Measurements from ENCODE around the gene ASAP3. TPM values are rescaled to one million over a fixed set of nuclear protein-coding genes. Genes with fewer than 3 reads are reported as not detected.
A peak's percentile ranks its signal among the peaks of the same experiment; 100 is the strongest.

Gene ASAP3
- total RNA-seq, 1 donor from 2014 or later, result 3.9 TPM

DNA sequence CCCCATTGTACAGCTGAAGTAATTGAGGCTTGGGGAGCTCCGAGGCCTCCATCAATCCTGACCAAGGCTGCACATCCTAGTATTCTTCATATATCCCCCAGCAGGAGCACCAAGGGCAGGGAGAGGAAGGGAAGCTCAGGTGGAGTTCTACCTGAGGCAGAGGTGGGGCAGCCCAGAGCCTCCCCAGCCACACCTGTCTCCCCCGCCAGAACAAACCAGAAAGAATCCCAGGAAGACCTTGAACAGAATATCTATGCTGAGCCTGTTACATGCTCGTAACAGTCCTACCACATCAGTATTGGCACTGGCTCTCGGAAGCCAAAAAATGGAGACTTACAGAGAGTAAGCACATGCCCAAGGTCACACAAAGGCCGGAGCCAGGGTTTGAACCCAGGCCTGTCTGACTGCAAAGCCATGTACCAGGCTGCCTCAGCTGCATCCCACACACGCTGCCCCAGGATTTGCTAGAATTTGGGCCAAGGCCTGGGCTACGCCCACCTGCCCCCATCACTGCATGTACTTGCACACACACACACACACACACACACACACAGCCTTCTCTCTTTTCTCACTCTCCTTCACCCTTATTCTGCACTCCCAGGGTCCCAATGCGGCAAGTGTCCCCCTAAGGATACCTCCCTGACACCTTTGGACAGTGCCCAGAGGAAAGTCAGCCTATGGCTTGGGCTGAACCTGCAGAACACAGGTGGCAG is 42.5 kb upstream of the ASAP3 start:
- no peak overlapping the region for H3K4me3 ChIP-seq
- H3K27ac ChIP-seq, result no peak overlapping the region
- H2AFZ ChIP-seq (replicated peaks), result no peak overlapping the region
- no peak for DNase-seq (ENCODE audit: low spot score)
- Mint-ChIP-seq H3K27me3 (ENCODE audit: insufficient read depth, low read depth) (peaks cover 2% of the 10 kb centered on the region), H3K36me3 (peaks cover 4% of the 10 kb centered on the region), H3K27ac (no peak overlapping the region), H3K4me1 (peaks cover 40% of the 10 kb centered on the region), H3K4me3 (peak overlapping the region; percentile 27), H3K9me3 (no peaks in the 10 kb centered on the region)
- no peak overlapping the region for H3K9ac ChIP-seq
- peaks cover 11% of the 10 kb centered on the region for H3K27me3 ChIP-seq
- peak overlapping the region; percentile 52 for H3K4me2 ChIP-seq
- H3K4me1 ChIP-seq, result peaks cover 29% of the 10 kb centered on the region
- TF ChIP-seq EZH2phosphoT487 (IDR thresholded peaks at IDR 0.05) (no peak), CTCF (IDR thresholded peaks at IDR 0.05) (no peak), EZH2 (IDR thresholded peaks at IDR 0.05) (no peak)
- peaks cover 12% of the 10 kb centered on the region for H3K79me2 ChIP-seq (ENCODE audit: low read depth)
- no peaks in the 10 kb centered on the region for H3K9me3 ChIP-seq (ENCODE audit: low read depth)
- H4K20me1 ChIP-seq (ENCODE audit: low read depth), result peaks cover 36% of the 10 kb centered on the region
- peaks cover 36% of the 10 kb centered on the region for H3F3A ChIP-seq (ENCODE audit: low read depth)
- no peaks in the 10 kb centered on the region for H3K36me3 ChIP-seq

DNA sequence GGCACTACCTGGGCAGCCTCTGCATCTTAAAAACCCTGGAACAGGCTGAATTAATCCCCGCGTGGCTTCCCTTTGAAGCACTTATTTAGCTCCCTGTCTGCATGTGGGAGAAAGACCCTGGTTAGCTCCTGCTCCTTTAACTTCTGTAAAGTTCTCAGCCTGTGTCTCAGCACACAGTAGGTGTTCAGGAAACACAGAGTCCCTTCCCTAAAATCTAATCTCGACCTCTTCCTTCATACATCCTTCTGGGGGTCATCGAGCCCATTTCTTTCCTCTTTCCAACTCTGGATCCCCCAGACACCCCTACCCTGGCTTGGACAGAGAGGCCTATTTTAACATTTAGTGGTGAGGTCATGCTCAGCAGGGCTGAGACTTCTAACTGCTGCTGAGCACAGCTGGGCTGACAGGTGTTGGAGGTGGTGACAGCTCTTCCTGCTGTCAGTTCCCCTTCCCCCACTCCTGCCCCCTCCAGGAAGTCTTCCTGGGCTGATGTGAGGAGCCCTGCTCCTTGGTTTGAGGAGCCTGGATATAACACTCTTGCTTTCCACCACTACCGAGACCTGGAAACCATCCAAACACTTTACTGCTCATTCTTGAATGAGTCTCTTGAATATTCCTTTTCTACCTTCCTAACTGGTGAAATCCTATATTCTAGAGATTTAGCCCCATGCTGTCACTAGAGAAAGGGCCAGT is 41.7 kb upstream of the ASAP3 start:
- Histone ChIP-seq H3K27ac (no peak overlapping the region), H3K4me3 (no peak overlapping the region), H3K9ac (no peak overlapping the region), H3K79me2 (ENCODE audit: low read depth) (peaks cover 12% of the 10 kb centered on the region), H3K4me1 (peaks cover 28% of the 10 kb centered on the region), H2AFZ (replicated peaks) (no peak overlapping the region), H3K27me3 (peaks cover 10% of the 10 kb centered on the region), H3K4me2 (peak overlapping the region; percentile 52), H3K36me3 (no peaks in the 10 kb centered on the region), H3K9me3 (ENCODE audit: low read depth) (no peaks in the 10 kb centered on the region), H4K20me1 (ENCODE audit: low read depth) (peaks cover 36% of the 10 kb centered on the region), H3F3A (ENCODE audit: low read depth) (peaks cover 32% of the 10 kb centered on the region)
- H3K27me3 Mint-ChIP-seq (ENCODE audit: insufficient read depth, low read depth), result peaks cover 2% of the 10 kb centered on the region
- H3K9me3 Mint-ChIP-seq, result no peaks in the 10 kb centered on the region
- no peak for TF ChIP-seq CTCF (IDR thresholded peaks at IDR 0.05)
- no peak for TF ChIP-seq EZH2phosphoT487 (IDR thresholded peaks at IDR 0.05)
- TF ChIP-seq EZH2 (IDR thresholded peaks at IDR 0.05), result no peak
- H3K4me3 Mint-ChIP-seq, result no peak overlapping the region
- H3K36me3 Mint-ChIP-seq, result peaks cover 4% of the 10 kb centered on the region
- H3K4me1 Mint-ChIP-seq, result peaks cover 38% of the 10 kb centered on the region
- no peak for DNase-seq (ENCODE audit: low spot score)
- no peak overlapping the region for H3K27ac Mint-ChIP-seq

DNA sequence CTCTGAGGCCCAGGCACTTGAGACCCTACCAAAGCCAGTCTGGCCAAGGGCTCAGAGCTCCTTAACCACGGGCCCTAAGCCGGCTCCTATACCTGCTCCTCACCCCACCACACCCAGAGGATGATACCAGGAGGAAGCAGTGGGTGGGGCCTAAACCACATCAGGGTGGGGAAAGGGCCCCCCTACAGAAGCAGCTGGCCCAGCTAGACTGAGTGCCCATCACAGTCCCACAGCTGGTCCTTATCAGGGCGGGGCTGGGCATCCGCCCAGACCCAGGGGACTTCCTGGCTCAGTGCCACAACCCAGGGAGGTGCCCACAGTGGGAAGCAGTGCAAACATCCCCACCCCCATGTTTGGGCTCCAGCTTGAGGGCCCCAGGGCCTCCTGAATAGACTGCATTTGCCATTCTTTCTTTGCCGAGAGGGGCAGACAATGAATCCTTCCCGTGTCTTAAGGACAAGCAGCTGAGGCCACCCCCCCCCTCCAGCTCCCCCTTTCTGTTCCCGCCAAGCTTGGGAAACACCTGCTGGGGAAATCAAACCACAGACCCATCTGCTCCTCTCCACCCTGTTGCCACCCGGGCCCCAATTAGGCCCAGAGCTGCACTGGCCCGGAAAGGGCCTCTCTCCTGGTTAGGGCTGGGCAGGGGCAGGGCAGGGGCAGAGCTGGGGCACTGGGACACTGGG is 40.9 kb upstream of the ASAP3 start:
- Mint-ChIP-seq H3K9me3 (no peaks in the 10 kb centered on the region), H3K36me3 (peaks cover 4% of the 10 kb centered on the region), H3K4me1 (peaks cover 33% of the 10 kb centered on the region), H3K27me3 (ENCODE audit: insufficient read depth, low read depth) (peaks cover 2% of the 10 kb centered on the region), H3K27ac (no peak overlapping the region), H3K4me3 (no peak overlapping the region)
- Histone ChIP-seq H3K4me2 (peak overlapping the region; percentile 52), H3K9ac (no peak overlapping the region), H3K27ac (no peak overlapping the region), H3K79me2 (ENCODE audit: low read depth) (peaks cover 4% of the 10 kb centered on the region), H4K20me1 (ENCODE audit: low read depth) (peaks cover 36% of the 10 kb centered on the region), H3K27me3 (peaks cover 2% of the 10 kb centered on the region), H3K9me3 (ENCODE audit: low read depth) (no peaks in the 10 kb centered on the region), H3K36me3 (no peaks in the 10 kb centered on the region), H2AFZ (replicated peaks) (no peak overlapping the region), H3K4me3 (no peak overlapping the region), H3K4me1 (peaks cover 21% of the 10 kb centered on the region), H3F3A (ENCODE audit: low read depth) (peaks cover 29% of the 10 kb centered on the region)
- TF ChIP-seq EZH2 (IDR thresholded peaks at IDR 0.05) (no peak), CTCF (IDR thresholded peaks at IDR 0.05) (no peak), EZH2phosphoT487 (IDR thresholded peaks at IDR 0.05) (no peak)
- DNase-seq (ENCODE audit: low spot score), result peak; percentile 26

All from neural progenitor cell (in vitro differentiated cells).